Measurements from ENCODE around the gene ERBIN.

ERBIN gene

GRCh38 chr5:65928322-65928752, 2.0 kb downstream of the ERBIN start:
- TF ChIP-seq GATA3 (IDR thresholded peaks at IDR 0.05; ENCODE audit: low read depth, low read length), result no peak
- TF ChIP-seq GATA2 (IDR thresholded peaks at IDR 0.05; ENCODE audit: low read depth, low read length), result no peak

- TF ChIP-seq GATA2 (IDR thresholded peaks at IDR 0.05; ENCODE audit: low read depth, low read length), result no peak
- no peak for TF ChIP-seq GATA3 (IDR thresholded peaks at IDR 0.05; ENCODE audit: low read depth, low read length)
Observed at GRCh38 chr5:65928860-65929259, 2.5 kb downstream of the ERBIN start.

- TF ChIP-seq GATA2 (IDR thresholded peaks at IDR 0.05; ENCODE audit: low read depth, low read length) (no peak), GATA3 (IDR thresholded peaks at IDR 0.05; ENCODE audit: low read depth, low read length) (no peak)
Observed at GRCh38 chr5:65932676-65933075, 6.3 kb downstream of the ERBIN start.

GRCh38 chr5:65933295-65933694, 6.9 kb downstream of the ERBIN start:
- no peak for TF ChIP-seq GATA2 (IDR thresholded peaks at IDR 0.05; ENCODE audit: low read depth, low read length)
- TF ChIP-seq GATA3 (IDR thresholded peaks at IDR 0.05; ENCODE audit: low read depth, low read length), result no peak

GRCh38 chr5:65938256-65938655, 11.9 kb downstream of the ERBIN start:
- TF ChIP-seq GATA2 (IDR thresholded peaks at IDR 0.05; ENCODE audit: low read depth, low read length), result no peak
- no peak for TF ChIP-seq GATA3 (IDR thresholded peaks at IDR 0.05; ENCODE audit: low read depth, low read length)

GRCh38 chr5:65943771-65944170, 17.4 kb downstream of the ERBIN start:
- no peak for TF ChIP-seq GATA3 (IDR thresholded peaks at IDR 0.05; ENCODE audit: low read depth, low read length)
- TF ChIP-seq GATA2 (IDR thresholded peaks at IDR 0.05; ENCODE audit: low read depth, low read length), result no peak

- no peak for TF ChIP-seq GATA2 (IDR thresholded peaks at IDR 0.05; ENCODE audit: low read depth, low read length)
- no peak for TF ChIP-seq GATA3 (IDR thresholded peaks at IDR 0.05; ENCODE audit: low read depth, low read length)
Observed at GRCh38 chr5:65946198-65946745, 19.9 kb downstream of the ERBIN start.

GRCh38 chr5:65948115-65948747, 21.9 kb downstream of the ERBIN start:
- TF ChIP-seq GATA2 (IDR thresholded peaks at IDR 0.05; ENCODE audit: low read depth, low read length), result no peak
- no peak for TF ChIP-seq GATA3 (IDR thresholded peaks at IDR 0.05; ENCODE audit: low read depth, low read length)

- no peak for TF ChIP-seq GATA2 (IDR thresholded peaks at IDR 0.05; ENCODE audit: low read depth, low read length)
- TF ChIP-seq GATA3 (IDR thresholded peaks at IDR 0.05; ENCODE audit: low read depth, low read length), result no peak
Observed at GRCh38 chr5:65951330-65951729, 25.0 kb downstream of the ERBIN start.

GRCh38 chr5:65952259-65952658, 25.9 kb downstream of the ERBIN start:
- TF ChIP-seq GATA2 (IDR thresholded peaks at IDR 0.05; ENCODE audit: low read depth, low read length) (no peak), GATA3 (IDR thresholded peaks at IDR 0.05; ENCODE audit: low read depth, low read length) (no peak)

GRCh38 chr5:65954200-65954599, 27.8 kb downstream of the ERBIN start:
- TF ChIP-seq GATA2 (IDR thresholded peaks at IDR 0.05; ENCODE audit: low read depth, low read length) (no peak), GATA3 (IDR thresholded peaks at IDR 0.05; ENCODE audit: low read depth, low read length) (no peak)

GRCh38 chr5:65955746-65956145, 29.4 kb downstream of the ERBIN start:
- TF ChIP-seq GATA2 (IDR thresholded peaks at IDR 0.05; ENCODE audit: low read depth, low read length) (no peak), GATA3 (IDR thresholded peaks at IDR 0.05; ENCODE audit: low read depth, low read length) (no peak)

- TF ChIP-seq GATA2 (IDR thresholded peaks at IDR 0.05; ENCODE audit: low read depth, low read length), result no peak
- TF ChIP-seq GATA3 (IDR thresholded peaks at IDR 0.05; ENCODE audit: low read depth, low read length), result no peak
Observed at GRCh38 chr5:65961633-65962032, 35.3 kb downstream of the ERBIN start.

- TF ChIP-seq GATA3 (IDR thresholded peaks at IDR 0.05; ENCODE audit: low read depth, low read length) (no peak), GATA2 (IDR thresholded peaks at IDR 0.05; ENCODE audit: low read depth, low read length) (no peak)
Observed at GRCh38 chr5:65967288-65968066, 41.1 kb downstream of the ERBIN start.

Data from SH-SY5Y (cell line).